ENCODE data around the gene SYCE3. TPM values are rescaled to one million over a fixed set of nuclear protein-coding genes. Genes with fewer than 3 reads are reported as not detected.

The SYCE3 gene
- total and polyA plus RNA-seq, 9 of the 15 experiments (the other 6 are each of a cell fraction or from before 2014, with no cell fraction given) = 0.56 TPM; not detected in 8

DNA sequence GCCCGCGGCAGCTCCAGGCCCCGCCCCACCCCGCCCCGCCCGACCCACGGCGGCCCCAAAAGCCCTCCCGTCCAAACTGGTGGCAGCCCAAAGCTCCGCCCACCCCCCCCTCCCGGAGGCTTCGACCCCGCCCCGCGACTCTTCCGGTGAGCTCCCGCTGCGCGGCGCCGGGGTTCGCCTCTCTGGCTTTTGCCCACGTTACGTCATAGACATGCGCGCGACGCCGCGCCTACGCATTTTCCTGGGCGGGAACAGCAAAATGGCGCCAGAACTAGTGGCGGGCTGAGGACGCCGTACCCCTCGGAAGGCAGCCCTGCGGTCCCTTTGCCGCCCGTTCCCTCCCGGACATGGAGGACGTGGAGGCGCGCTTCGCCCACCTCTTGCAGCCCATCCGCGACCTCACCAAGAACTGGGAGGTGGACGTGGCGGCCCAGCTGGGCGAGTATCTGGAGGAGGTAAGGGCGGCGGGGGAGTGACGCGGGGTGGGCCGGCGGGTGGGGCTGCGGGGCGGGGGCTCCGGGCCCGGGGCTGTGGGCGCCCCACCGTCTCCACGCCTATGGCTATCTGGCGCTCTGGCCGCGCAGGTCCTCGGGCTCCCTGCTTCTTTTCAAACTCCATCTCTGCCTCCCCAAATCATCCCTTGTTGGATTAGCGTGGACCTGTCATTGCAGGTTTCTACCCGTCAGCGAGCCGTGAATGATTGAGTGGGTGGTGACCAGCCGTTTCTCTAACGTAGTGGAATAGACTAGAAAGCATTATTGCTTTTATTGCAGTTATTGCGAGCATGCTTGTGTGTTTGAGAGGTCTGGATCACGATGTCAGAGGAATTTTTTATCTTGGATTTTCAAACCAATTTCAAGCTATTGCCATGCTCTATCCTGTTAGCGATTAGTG lies 54.5 kb downstream of the SYCE3 start, which contains the start of gene NCAPH2 (continued):
- TF ChIP-seq TFAM (CRISPR knock-in tag; conservative IDR thresholded peaks at IDR 0.05) (no peak), ZNF232 (CRISPR knock-in tag; IDR thresholded peaks at IDR 0.05) (no peak), MAFG (tag; conservative IDR thresholded peaks at IDR 0.05) (no peak), CREB1 (IDR thresholded peaks at IDR 0.05) (peak; percentile 98), CREB1 (CRISPR knock-in tag; IDR thresholded peaks at IDR 0.05) (peak; percentile 97), ATF6 (CRISPR knock-in tag; IDR thresholded peaks at IDR 0.05) (no peak), ZNF165 (CRISPR knock-in tag; IDR thresholded peaks at IDR 0.05; ENCODE audit: borderline replicate concordance) (no peak), ELF2 (CRISPR knock-in tag; IDR thresholded peaks at IDR 0.05) (no peak), ATF2 (CRISPR knock-in tag; IDR thresholded peaks at IDR 0.05) (no peak), MECOM (CRISPR knock-in tag; IDR thresholded peaks at IDR 0.05) (no peak), NCOR1 (IDR thresholded peaks at IDR 0.05) (peak; percentile 32; the same call in 1 of the 2 replicates), NFIC (IDR thresholded peaks at IDR 0.05) (peak; percentile 60), THRAP3 (IDR thresholded peaks at IDR 0.05; ENCODE audit: borderline replicate concordance) (no peak), NEUROD1 (IDR thresholded peaks at IDR 0.05; ENCODE audit: borderline replicate concordance, low read depth, low read length, partially characterized antibody) (peak; percentile 46)
- TF ChIP-seq, protein P1, sequence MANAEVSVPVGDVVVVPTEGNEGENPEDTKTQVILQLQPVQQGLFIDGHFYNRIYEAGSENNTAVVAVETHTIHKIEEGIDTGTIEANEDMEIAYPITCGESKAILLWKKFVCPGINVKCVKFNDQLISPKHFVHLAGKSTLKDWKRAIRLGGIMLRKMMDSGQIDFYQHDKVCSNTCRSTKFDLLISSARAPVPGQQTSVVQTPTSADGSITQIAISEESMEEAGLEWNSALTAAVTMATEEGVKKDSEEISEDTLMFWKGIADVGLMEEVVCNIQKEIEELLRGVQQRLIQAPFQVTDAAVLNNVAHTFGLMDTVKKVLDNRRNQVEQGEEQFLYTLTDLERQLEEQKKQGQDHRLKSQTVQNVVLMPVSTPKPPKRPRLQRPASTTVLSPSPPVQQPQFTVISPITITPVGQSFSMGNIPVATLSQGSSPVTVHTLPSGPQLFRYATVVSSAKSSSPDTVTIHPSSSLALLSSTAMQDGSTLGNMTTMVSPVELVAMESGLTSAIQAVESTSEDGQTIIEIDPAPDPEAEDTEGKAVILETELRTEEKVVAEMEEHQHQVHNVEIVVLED (CRISPR knock-in tag; IDR thresholded peaks at IDR 0.05) = peak; percentile 60
- TF ChIP-seq, protein P2, sequence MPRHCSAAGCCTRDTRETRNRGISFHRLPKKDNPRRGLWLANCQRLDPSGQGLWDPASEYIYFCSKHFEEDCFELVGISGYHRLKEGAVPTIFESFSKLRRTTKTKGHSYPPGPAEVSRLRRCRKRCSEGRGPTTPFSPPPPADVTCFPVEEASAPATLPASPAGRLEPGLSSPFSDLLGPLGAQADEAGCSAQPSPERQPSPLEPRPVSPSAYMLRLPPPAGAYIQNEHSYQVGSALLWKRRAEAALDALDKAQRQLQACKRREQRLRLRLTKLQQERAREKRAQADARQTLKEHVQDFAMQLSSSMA (CRISPR knock-in tag; IDR thresholded peaks at IDR 0.05) = no peak
- TF ChIP-seq, protein P3, sequence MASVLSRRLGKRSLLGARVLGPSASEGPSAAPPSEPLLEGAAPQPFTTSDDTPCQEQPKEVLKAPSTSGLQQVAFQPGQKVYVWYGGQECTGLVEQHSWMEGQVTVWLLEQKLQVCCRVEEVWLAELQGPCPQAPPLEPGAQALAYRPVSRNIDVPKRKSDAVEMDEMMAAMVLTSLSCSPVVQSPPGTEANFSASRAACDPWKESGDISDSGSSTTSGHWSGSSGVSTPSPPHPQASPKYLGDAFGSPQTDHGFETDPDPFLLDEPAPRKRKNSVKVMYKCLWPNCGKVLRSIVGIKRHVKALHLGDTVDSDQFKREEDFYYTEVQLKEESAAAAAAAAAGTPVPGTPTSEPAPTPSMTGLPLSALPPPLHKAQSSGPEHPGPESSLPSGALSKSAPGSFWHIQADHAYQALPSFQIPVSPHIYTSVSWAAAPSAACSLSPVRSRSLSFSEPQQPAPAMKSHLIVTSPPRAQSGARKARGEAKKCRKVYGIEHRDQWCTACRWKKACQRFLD (CRISPR knock-in tag; IDR thresholded peaks at IDR 0.05) = no peak
- TF ChIP-seq, protein P4, sequence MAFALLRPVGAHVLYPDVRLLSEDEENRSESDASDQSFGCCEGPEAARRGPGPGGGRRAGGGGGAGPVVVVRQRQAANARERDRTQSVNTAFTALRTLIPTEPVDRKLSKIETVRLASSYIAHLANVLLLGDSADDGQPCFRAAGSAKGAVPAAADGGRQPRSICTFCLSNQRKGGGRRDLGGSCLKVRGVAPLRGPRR (CRISPR knock-in tag; IDR thresholded peaks at IDR 0.05) = no peak
- TF ChIP-seq, protein P5, sequence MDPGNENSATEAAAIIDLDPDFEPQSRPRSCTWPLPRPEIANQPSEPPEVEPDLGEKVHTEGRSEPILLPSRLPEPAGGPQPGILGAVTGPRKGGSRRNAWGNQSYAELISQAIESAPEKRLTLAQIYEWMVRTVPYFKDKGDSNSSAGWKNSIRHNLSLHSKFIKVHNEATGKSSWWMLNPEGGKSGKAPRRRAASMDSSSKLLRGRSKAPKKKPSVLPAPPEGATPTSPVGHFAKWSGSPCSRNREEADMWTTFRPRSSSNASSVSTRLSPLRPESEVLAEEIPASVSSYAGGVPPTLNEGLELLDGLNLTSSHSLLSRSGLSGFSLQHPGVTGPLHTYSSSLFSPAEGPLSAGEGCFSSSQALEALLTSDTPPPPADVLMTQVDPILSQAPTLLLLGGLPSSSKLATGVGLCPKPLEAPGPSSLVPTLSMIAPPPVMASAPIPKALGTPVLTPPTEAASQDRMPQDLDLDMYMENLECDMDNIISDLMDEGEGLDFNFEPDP (CRISPR knock-in tag; IDR thresholded peaks at IDR 0.05) = no peak

Data from K562 (cell line).